H9 (cell line): Measurements from ENCODE around the gene OR8D2. TPM values are rescaled to one million over a fixed set of nuclear protein-coding genes. Genes with fewer than 3 reads are reported as not detected.

Experiments used
- DNase-seq: peaks from one replicate; pipeline ENCODE4 v3.0.0-alpha.2; 2017
- H2AFZ ChIP-seq: one replicate; pipeline ENCODE4 v1.6.1; 2013; ENCODE audit warnings: mild to moderate bottlenecking, low read length, control low read depth, moderate library complexity
- H2AK5ac ChIP-seq: 2 replicates; pipeline ENCODE4 v1.6.1; 2013; ENCODE audit warnings: low read length, control low read depth, mixed read lengths; ENCODE audit not compliant: insufficient read length
- H2BK120ac ChIP-seq: one replicate; pipeline ENCODE4 v1.6.1; 2013; ENCODE audit warnings: low read depth, mild to moderate bottlenecking, low read length, control low read depth, inconsistent platforms; ENCODE audit not compliant: poor library complexity, severe bottlenecking
- H2BK12ac ChIP-seq: 2 replicates; pipeline ENCODE4 v1.6.1; 2013; ENCODE audit warnings: low read length, control low read depth, mixed read lengths, low read depth; ENCODE audit not compliant: insufficient read length
- H2BK15ac ChIP-seq: 2 replicates; pipeline ENCODE4 v1.6.1; 2013; ENCODE audit warnings: low read depth, low read length, control low read depth
- H2BK20ac ChIP-seq: one replicate; pipeline ENCODE4 v1.6.1; 2013; ENCODE audit warnings: low read depth, mild to moderate bottlenecking, low read length, control low read depth, inconsistent platforms; ENCODE audit not compliant: poor library complexity, severe bottlenecking
- H2BK5ac ChIP-seq: 2 replicates; pipeline ENCODE4 v1.6.1; 2013; ENCODE audit warnings: low read length, control low read depth, mixed read lengths; ENCODE audit not compliant: insufficient read length
- H3K14ac ChIP-seq: 2 replicates; pipeline ENCODE4 v1.6.1; 2013; ENCODE audit warnings: low read length, control low read depth; ENCODE audit not compliant: insufficient read depth
- H3K18ac ChIP-seq: 2 replicates; pipeline ENCODE4 v1.6.1; 2013; ENCODE audit warnings: low read depth, mild to moderate bottlenecking, mixed read lengths, low read length, control low read depth; ENCODE audit not compliant: insufficient read length
- H3K23ac ChIP-seq: 2 replicates; pipeline ENCODE4 v1.6.1; 2013; ENCODE audit warnings: low read length, control low read depth, mixed read lengths, low read depth; ENCODE audit not compliant: insufficient read length
- H3K23me2 ChIP-seq: 2 replicates; pipeline ENCODE4 v1.6.1; 2013; ENCODE audit warnings: low read depth, mild to moderate bottlenecking, mixed read lengths, low read length, control low read depth; ENCODE audit not compliant: insufficient read length, poor library complexity, severe bottlenecking
- H3K27ac ChIP-seq: 2 replicates; pipeline ENCODE4 v1.5.1; 2013; ENCODE audit warnings: low read length, control low read depth, mixed read lengths, low read depth; ENCODE audit not compliant: insufficient read length
- H3K27me3 ChIP-seq: 2 replicates; pipeline ENCODE4 v1.6.1; 2013; ENCODE audit warnings: low read length, control low read depth, inconsistent platforms; ENCODE audit not compliant: insufficient read depth
- H3K4ac ChIP-seq: 2 replicates; pipeline ENCODE4 v1.6.1; 2013; ENCODE audit warnings: low read depth, mild to moderate bottlenecking, control low read depth, inconsistent platforms, low read length, moderate library complexity
- H3K4me1 ChIP-seq: 2 replicates; pipeline ENCODE4 v1.6.1; 2013; ENCODE audit warnings: low read length, control low read depth, inconsistent platforms; ENCODE audit not compliant: insufficient read depth
- H3K4me2 ChIP-seq: 2 replicates; pipeline ENCODE4 v1.6.1; 2013; ENCODE audit warnings: low read length, control low read depth, mixed read lengths; ENCODE audit not compliant: insufficient read length, insufficient read depth
- H3K56ac ChIP-seq: 2 replicates; pipeline ENCODE4 v1.6.1; 2013; ENCODE audit warnings: low read depth, mild to moderate bottlenecking, mixed read lengths, low read length, control low read depth; ENCODE audit not compliant: insufficient read length
- H3K79me1 ChIP-seq: 2 replicates; pipeline ENCODE4 v1.6.1; 2013; ENCODE audit warnings: low read depth, mild to moderate bottlenecking, moderate library complexity, low read length, control low read depth, inconsistent platforms; ENCODE audit not compliant: insufficient read depth, poor library complexity, severe bottlenecking
- H3K79me2 ChIP-seq: 2 replicates; pipeline ENCODE4 v1.6.1; 2013; ENCODE audit warnings: low read length, control low read depth, inconsistent platforms; ENCODE audit not compliant: insufficient read depth
- H3K9ac ChIP-seq: 2 replicates; pipeline ENCODE4 v1.6.1; 2013; ENCODE audit warnings: low read length, control low read depth, mixed read lengths; ENCODE audit not compliant: insufficient read length; ENCODE audit errors: extremely low read depth
- H3K9me3 ChIP-seq: one replicate; pipeline ENCODE4 v1.6.1; 2013; ENCODE audit warnings: low read depth, low read length, inconsistent platforms; ENCODE audit not compliant: control insufficient read depth
- H3T11ph ChIP-seq: one replicate; pipeline ENCODE4 v1.6.1; 2013; ENCODE audit warnings: mild to moderate bottlenecking, low read length, control low read depth, inconsistent platforms
- H4K20me1 ChIP-seq: one replicate; pipeline ENCODE4 v1.6.1; 2013; ENCODE audit not compliant: control insufficient read depth, insufficient read length, insufficient read depth
- H4K5ac ChIP-seq: 2 replicates; pipeline ENCODE4 v1.6.1; 2013; ENCODE audit warnings: low read depth, mild to moderate bottlenecking, mixed read lengths, low read length, control low read depth; ENCODE audit not compliant: insufficient read length
- H4K8ac ChIP-seq: replicated peaks from 2 replicates; pipeline ENCODE4 v1.6.1; 2013; ENCODE audit warnings: low read length, control low read depth, mixed read lengths, low read depth; ENCODE audit not compliant: insufficient read length
- H4K91ac ChIP-seq: 2 replicates; pipeline ENCODE4 v1.6.1; 2013; ENCODE audit warnings: low read depth, mild to moderate bottlenecking, moderate library complexity, mixed read lengths, low read length, control low read depth; ENCODE audit not compliant: insufficient read length
- H3K27ac Mint-ChIP-seq, 3 experiments: 2 replicates in 2 of 3; 3 replicates in 1 of 3; pipeline ENCODE4 v1.8.0; 2020 to 2021; ENCODE audit warnings: mixed read lengths in 3 of 3, mild to moderate bottlenecking in 1 of 3, moderate library complexity in 1 of 3
- H3K27me3 Mint-ChIP-seq: 2 replicates; pipeline ENCODE4 v1.8.0; 2021; ENCODE audit warnings: low read depth, mild to moderate bottlenecking, moderate library complexity, mixed read lengths
- H3K36me3 Mint-ChIP-seq, 3 experiments: 2 replicates in 2 of 3; 3 replicates in 1 of 3; pipeline ENCODE4 v1.8.0; 2020 to 2021; ENCODE audit warnings: low read depth in 3 of 3, mixed read lengths in 3 of 3; ENCODE audit not compliant: insufficient read depth in 1 of 3
- H3K4me1 Mint-ChIP-seq, 2 experiments: 2 replicates each; pipeline ENCODE4 v1.8.0; 2020; ENCODE audit warnings: mixed read lengths in 2 of 2
- H3K4me3 Mint-ChIP-seq, 2 experiments: 2 replicates in 1 of 2; 3 replicates in 1 of 2; pipeline ENCODE4 v1.8.0; 2020 to 2021; ENCODE audit warnings: mild to moderate bottlenecking in 2 of 2, mixed read lengths in 2 of 2, moderate library complexity in 1 of 2
- H3K9me3 Mint-ChIP-seq, 2 experiments: 2 replicates in 1 of 2; 3 replicates in 1 of 2; pipeline ENCODE4 v1.8.0; 2020; ENCODE audit warnings: mild to moderate bottlenecking in 2 of 2, mixed read lengths in 2 of 2, moderate library complexity in 1 of 2
- CTCF ChIP-seq: fragments of 200-600 bp; sonication (generic); conservative IDR thresholded peaks from 3 replicates; pipeline ENCODE4 v1.8.0; 2021; ENCODE audit warnings: antibody characterized with exemption, mild to moderate bottlenecking
- WGBS: extraction: QIAGEN DNeasy Blood & Tissue Kit; methylation state at CpG from one replicate; pipeline ENCODE4 v1.1.7; 2013; ENCODE audit warnings: missing lambda C conversion rate, low lambda C conversion rate, mixed read lengths; ENCODE audit not compliant: insufficient read length; ENCODE audit errors: extremely low coverage; 5-methylcytosine and 5-hydroxymethylcytosine counted together
- total RNA-seq: library from RNA; stranded (reverse); gene quantifications from 2 replicates; pipeline ENCODE4 v1.2.1, GENCODE V29; 2021

OR8D2 gene
- total RNA-seq, 1 experiment from 2014 or later, result not detected

- Histone ChIP-seq H3K79me1 (no peaks in the 10 kb centered on the region), H3K23me2 (no peaks in the 10 kb centered on the region), H2BK15ac (no peak overlapping the region), H3K23ac (no peak overlapping the region), H3K27ac (no peak overlapping the region), H2BK120ac (no peak overlapping the region), H3T11ph (no peak overlapping the region), H3K18ac (no peak overlapping the region), H3K27me3 (no peaks in the 10 kb centered on the region), H3K4ac (no peak overlapping the region), H3K14ac (no peak overlapping the region), H4K91ac (no peak overlapping the region), H3K79me2 (no peaks in the 10 kb centered on the region), H3K56ac (no peak overlapping the region), H2BK20ac (no peak overlapping the region), H3K9me3 (no peaks in the 10 kb centered on the region), H3K9ac (no peak overlapping the region), H4K5ac (no peak overlapping the region), H2BK5ac (no peak overlapping the region), H2AFZ (no peak overlapping the region), H3K4me2 (no peak overlapping the region), H2BK12ac (no peak overlapping the region), H4K8ac (no peak overlapping the region), H3K4me1 (no peaks in the 10 kb centered on the region), H2AK5ac (no peak overlapping the region), H4K20me1 (no peaks in the 10 kb centered on the region)
- no peak for DNase-seq
- WGBS, result no CpG with 5 or more reads among the region's 3 CpGs
- H3K27me3 Mint-ChIP-seq, result no peaks in the 10 kb centered on the region; the same call in 1 of the 2 replicates
- TF ChIP-seq CTCF, result no peak
- H3K27ac Mint-ChIP-seq, result no peak overlapping the region
- peaks cover 0 to 21% (median 17%) of the 10 kb centered on the region in 3 experiments; a peak in 6 of 7 replicates for H3K36me3 Mint-ChIP-seq
- no peak overlapping the region for H3K4me3 Mint-ChIP-seq
- H3K9me3 Mint-ChIP-seq, result peaks cover 18 to 21% of the 10 kb centered on the region in 2 experiments
- peaks cover 0 to 6% of the 10 kb centered on the region in 2 experiments; a peak in 2 of 4 replicates for H3K4me1 Mint-ChIP-seq
Observed at GRCh38 chr11:124331873-124332272, 11.9 kb upstream of the OR8D2 start.
